Astrocyte of the spinal cord (primary cell): ENCODE measurements around the gene ADAMTS14.
"Not testable (repeated sequence)": the region's sequence is repeated elsewhere in the genome, so short reads cannot be mapped to it uniquely, and the experiment has no call there.

Experiments used
- DNase-seq: peaks from one replicate; pipeline ENCODE4 v3.0.0; 2011; ENCODE audit warnings: low read depth, low spot score
- H3K4me3 ChIP-seq: 2 replicates; pipeline ENCODE4 v1.5.1; 2011; ENCODE audit warnings: low read depth, mild to moderate bottlenecking, low read length, moderate library complexity
- CTCF ChIP-seq: IDR thresholded peaks from 2 replicates; pipeline ENCODE4 v1.5.1; 2012; ENCODE audit warnings: low read depth, mild to moderate bottlenecking, low read length, inconsistent platforms
- in situ Hi-C: cut with HindIII; loops from 2 replicates; pipeline ENCODE4 v1.10.0; 2017; ENCODE audit warnings: low sequenced_read_pairs

The ADAMTS14 gene

GRCh38 chr10:70672165-70673042 is at the start of gene ADAMTS14:
Gene ADAMTS14, plus strand, starts transcription at chr10:70672506. Its CDS starts 297 bp downstream, at chr10:70672803.
- in situ Hi-C loops = no loop called here
- DNase-seq = peak; percentile 71
- TF ChIP-seq CTCF = no peak
- H3K4me3 ChIP-seq = peak within 1 kb of the TSS; percentile 57

GRCh38 chr10:70622541-70622940 is 49.8 kb upstream of the ADAMTS14 start:
- H3K4me3 ChIP-seq = no peak overlapping the region
- DNase-seq = no peak
- in situ Hi-C loops = no loop called here
- no peak for TF ChIP-seq CTCF

GRCh38 chr10:70622981-70623844 is 49.1 kb upstream of the ADAMTS14 start:
- in situ Hi-C loops = no loop called here
- H3K4me3 ChIP-seq = no peak overlapping the region
- TF ChIP-seq CTCF = no peak
- DNase-seq = no peak

GRCh38 chr10:70626056-70626455 is 46.2 kb upstream of the ADAMTS14 start:
- in situ Hi-C loops = no loop called here
- DNase-seq = no peak
- H3K4me3 ChIP-seq = no peak overlapping the region
- TF ChIP-seq CTCF = no peak

GRCh38 chr10:70629338-70629737 is 43.0 kb upstream of the ADAMTS14 start:
- no peak for TF ChIP-seq CTCF
- H3K4me3 ChIP-seq = no peak overlapping the region
- in situ Hi-C loops = no loop called here
- DNase-seq = no peak

- DNase-seq, H3K4me3 ChIP-seq, in situ Hi-C loops: not testable (repeated sequence)
These were observed 40.6 kb upstream of the ADAMTS14 start for GRCh38 chr10:70631735-70632134.
